ENCODE results near the gene SDK1. TPM values are rescaled to one million over a fixed set of nuclear protein-coding genes. Genes with fewer than 3 reads are reported as not detected.

The SDK1 gene
- total RNA-seq, 1 experiment from 2014 or later = 9.3 TPM

DNA sequence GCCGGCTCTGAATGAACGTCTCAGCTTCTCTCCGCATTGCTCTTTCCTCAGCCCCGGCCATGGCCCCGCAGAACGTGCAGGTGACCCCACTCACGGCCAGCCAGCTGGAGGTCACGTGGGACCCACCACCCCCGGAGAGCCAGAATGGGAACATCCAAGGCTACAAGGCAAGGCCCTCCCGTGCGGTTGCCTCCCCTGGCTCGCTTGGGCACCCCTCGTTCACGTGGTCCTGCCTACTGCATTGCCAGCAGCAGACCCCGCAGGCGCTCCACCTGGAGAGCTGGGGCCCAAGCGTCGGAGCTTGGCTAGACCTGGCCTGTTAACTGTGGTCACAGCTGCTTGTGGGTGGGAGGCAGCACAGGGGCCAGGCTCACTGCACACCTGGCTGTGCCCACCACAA, 904.8 kb downstream of the SDK1 start (continued):
- TF ChIP-seq, protein P1, sequence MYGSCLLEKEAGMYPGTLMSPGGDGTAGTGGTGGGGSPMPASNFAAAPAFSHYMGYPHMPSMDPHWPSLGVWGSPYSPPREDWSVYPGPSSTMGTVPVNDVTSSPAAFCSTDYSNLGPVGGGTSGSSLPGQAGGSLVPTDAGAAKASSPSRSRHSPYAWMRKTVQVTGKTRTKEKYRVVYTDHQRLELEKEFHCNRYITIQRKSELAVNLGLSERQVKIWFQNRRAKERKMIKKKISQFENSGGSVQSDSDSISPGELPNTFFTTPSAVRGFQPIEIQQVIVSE (CRISPR knock-in tag; IDR thresholded peaks at IDR 0.05; ENCODE audit: borderline replicate concordance) = no peak
- TF ChIP-seq, protein P2, sequence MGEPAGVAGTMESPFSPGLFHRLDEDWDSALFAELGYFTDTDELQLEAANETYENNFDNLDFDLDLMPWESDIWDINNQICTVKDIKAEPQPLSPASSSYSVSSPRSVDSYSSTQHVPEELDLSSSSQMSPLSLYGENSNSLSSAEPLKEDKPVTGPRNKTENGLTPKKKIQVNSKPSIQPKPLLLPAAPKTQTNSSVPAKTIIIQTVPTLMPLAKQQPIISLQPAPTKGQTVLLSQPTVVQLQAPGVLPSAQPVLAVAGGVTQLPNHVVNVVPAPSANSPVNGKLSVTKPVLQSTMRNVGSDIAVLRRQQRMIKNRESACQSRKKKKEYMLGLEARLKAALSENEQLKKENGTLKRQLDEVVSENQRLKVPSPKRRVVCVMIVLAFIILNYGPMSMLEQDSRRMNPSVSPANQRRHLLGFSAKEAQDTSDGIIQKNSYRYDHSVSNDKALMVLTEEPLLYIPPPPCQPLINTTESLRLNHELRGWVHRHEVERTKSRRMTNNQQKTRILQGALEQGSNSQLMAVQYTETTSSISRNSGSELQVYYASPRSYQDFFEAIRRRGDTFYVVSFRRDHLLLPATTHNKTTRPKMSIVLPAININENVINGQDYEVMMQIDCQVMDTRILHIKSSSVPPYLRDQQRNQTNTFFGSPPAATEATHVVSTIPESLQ (CRISPR knock-in tag; IDR thresholded peaks at IDR 0.05) = no peak
- no peak for TF ChIP-seq CREB1 (CRISPR knock-in tag; IDR thresholded peaks at IDR 0.05)
- TF ChIP-seq, protein P3, sequence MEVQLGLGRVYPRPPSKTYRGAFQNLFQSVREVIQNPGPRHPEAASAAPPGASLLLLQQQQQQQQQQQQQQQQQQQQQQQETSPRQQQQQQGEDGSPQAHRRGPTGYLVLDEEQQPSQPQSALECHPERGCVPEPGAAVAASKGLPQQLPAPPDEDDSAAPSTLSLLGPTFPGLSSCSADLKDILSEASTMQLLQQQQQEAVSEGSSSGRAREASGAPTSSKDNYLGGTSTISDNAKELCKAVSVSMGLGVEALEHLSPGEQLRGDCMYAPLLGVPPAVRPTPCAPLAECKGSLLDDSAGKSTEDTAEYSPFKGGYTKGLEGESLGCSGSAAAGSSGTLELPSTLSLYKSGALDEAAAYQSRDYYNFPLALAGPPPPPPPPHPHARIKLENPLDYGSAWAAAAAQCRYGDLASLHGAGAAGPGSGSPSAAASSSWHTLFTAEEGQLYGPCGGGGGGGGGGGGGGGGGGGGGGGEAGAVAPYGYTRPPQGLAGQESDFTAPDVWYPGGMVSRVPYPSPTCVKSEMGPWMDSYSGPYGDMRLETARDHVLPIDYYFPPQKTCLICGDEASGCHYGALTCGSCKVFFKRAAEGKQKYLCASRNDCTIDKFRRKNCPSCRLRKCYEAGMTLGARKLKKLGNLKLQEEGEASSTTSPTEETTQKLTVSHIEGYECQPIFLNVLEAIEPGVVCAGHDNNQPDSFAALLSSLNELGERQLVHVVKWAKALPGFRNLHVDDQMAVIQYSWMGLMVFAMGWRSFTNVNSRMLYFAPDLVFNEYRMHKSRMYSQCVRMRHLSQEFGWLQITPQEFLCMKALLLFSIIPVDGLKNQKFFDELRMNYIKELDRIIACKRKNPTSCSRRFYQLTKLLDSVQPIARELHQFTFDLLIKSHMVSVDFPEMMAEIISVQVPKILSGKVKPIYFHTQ (CRISPR knock-in tag; IDR thresholded peaks at IDR 0.05) = no peak
- TF ChIP-seq, protein P4, sequence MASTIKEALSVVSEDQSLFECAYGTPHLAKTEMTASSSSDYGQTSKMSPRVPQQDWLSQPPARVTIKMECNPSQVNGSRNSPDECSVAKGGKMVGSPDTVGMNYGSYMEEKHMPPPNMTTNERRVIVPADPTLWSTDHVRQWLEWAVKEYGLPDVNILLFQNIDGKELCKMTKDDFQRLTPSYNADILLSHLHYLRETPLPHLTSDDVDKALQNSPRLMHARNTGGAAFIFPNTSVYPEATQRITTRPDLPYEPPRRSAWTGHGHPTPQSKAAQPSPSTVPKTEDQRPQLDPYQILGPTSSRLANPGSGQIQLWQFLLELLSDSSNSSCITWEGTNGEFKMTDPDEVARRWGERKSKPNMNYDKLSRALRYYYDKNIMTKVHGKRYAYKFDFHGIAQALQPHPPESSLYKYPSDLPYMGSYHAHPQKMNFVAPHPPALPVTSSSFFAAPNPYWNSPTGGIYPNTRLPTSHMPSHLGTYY (CRISPR knock-in tag; IDR thresholded peaks at IDR 0.05) = no peak

DNA sequence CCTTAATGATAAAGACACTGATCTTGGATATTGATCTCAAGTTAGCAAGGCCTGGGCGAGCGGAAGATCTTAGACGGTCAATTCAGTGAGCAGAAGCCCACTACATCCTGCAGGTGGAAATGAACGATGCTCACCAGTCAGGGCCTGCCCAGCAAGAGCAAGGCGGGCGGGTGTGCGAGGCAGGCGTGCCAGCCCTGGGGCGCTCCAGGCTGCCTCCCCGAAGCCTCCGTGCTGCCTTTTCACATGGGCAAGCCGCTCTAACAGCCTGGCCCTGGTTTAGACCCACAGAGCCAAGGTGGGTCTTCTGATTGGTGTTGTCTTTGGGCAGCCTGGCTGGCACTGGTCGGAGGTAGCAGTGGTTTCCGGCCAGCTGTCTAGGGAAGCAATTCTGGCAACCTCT, 906.0 kb downstream of the SDK1 start:
- ATAC-seq (no peak), DNase-seq (ENCODE audit: low spot score) (no peak)
- ChIA-PET POLR2A (no interaction called here), CTCF (interaction anchor here (1.0 to 1.3 kb wide), 3 partner anchors 20 to 425 kb away, joined by 3 to 7 read pairs (median 3); no protein-coding TSS in a partner anchor)
- Mint-ChIP-seq H3K27ac (no peak overlapping the region), H3K9me3 (no peaks in the 10 kb centered on the region), H3K27me3 (ENCODE audit: low read depth) (no peaks in the 10 kb centered on the region), H3K36me3 (no peaks in the 10 kb centered on the region), H3K4me3 (no peak overlapping the region), H3K4me1 (no peaks in the 10 kb centered on the region)
- TF ChIP-seq PRRX2 (CRISPR knock-in tag; IDR thresholded peaks at IDR 0.05) = no peak
- TF ChIP-seq, protein P5, sequence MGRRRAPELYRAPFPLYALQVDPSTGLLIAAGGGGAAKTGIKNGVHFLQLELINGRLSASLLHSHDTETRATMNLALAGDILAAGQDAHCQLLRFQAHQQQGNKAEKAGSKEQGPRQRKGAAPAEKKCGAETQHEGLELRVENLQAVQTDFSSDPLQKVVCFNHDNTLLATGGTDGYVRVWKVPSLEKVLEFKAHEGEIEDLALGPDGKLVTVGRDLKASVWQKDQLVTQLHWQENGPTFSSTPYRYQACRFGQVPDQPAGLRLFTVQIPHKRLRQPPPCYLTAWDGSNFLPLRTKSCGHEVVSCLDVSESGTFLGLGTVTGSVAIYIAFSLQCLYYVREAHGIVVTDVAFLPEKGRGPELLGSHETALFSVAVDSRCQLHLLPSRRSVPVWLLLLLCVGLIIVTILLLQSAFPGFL (CRISPR knock-in tag; IDR thresholded peaks at IDR 0.05; ENCODE audit: borderline replicate concordance) = no peak
- TF ChIP-seq, protein P6, sequence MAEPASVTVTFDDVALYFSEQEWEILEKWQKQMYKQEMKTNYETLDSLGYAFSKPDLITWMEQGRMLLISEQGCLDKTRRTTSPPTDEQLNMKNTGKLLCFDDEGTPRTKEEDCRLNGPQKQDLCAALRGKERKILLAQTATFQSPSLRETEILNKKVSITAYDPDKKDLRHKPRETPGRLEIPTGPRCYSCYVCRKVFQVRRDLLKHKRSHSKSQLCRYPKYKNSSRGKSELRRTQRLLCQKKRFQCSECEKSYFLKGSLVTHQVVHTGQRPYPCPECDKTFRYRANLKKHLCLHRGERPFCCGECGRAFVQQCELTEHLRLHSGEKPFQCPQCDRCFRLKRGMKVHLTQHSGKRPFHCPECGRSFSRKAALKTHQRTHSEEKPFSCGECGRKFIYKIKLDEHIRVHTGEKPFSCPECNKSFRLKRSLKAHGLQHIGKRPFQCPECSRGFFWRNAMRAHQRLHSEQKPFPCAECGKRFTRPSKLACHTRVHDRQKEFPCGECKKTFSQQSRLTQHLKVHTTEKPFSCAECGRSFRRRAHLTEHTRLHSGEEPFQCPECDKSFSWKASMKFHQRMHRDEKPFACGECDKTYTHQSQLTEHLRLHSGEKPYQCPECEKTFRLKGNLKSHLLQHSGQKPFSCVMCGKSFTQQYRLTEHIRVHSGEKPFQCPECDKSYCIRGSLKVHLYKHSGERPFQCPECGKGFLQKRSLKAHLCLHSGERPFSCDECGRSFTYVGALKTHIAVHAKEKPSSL (CRISPR knock-in tag; conservative IDR thresholded peaks at IDR 0.05) = no peak
- TF ChIP-seq GRHL2 (CRISPR knock-in tag; IDR thresholded peaks at IDR 0.05; ENCODE audit: insufficient replicate concordance, severe bottlenecking) = no peak
- TF ChIP-seq OVOL2 (CRISPR knock-in tag; IDR thresholded peaks at IDR 0.05; ENCODE audit: borderline replicate concordance) = no peak
- TF ChIP-seq, protein P7, sequence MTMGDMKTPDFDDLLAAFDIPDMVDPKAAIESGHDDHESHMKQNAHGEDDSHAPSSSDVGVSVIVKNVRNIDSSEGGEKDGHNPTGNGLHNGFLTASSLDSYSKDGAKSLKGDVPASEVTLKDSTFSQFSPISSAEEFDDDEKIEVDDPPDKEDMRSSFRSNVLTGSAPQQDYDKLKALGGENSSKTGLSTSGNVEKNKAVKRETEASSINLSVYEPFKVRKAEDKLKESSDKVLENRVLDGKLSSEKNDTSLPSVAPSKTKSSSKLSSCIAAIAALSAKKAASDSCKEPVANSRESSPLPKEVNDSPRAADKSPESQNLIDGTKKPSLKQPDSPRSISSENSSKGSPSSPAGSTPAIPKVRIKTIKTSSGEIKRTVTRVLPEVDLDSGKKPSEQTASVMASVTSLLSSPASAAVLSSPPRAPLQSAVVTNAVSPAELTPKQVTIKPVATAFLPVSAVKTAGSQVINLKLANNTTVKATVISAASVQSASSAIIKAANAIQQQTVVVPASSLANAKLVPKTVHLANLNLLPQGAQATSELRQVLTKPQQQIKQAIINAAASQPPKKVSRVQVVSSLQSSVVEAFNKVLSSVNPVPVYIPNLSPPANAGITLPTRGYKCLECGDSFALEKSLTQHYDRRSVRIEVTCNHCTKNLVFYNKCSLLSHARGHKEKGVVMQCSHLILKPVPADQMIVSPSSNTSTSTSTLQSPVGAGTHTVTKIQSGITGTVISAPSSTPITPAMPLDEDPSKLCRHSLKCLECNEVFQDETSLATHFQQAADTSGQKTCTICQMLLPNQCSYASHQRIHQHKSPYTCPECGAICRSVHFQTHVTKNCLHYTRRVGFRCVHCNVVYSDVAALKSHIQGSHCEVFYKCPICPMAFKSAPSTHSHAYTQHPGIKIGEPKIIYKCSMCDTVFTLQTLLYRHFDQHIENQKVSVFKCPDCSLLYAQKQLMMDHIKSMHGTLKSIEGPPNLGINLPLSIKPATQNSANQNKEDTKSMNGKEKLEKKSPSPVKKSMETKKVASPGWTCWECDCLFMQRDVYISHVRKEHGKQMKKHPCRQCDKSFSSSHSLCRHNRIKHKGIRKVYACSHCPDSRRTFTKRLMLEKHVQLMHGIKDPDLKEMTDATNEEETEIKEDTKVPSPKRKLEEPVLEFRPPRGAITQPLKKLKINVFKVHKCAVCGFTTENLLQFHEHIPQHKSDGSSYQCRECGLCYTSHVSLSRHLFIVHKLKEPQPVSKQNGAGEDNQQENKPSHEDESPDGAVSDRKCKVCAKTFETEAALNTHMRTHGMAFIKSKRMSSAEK (CRISPR knock-in tag; IDR thresholded peaks at IDR 0.05; ENCODE audit: borderline replicate concordance) = no peak
- TF ChIP-seq, protein P8, sequence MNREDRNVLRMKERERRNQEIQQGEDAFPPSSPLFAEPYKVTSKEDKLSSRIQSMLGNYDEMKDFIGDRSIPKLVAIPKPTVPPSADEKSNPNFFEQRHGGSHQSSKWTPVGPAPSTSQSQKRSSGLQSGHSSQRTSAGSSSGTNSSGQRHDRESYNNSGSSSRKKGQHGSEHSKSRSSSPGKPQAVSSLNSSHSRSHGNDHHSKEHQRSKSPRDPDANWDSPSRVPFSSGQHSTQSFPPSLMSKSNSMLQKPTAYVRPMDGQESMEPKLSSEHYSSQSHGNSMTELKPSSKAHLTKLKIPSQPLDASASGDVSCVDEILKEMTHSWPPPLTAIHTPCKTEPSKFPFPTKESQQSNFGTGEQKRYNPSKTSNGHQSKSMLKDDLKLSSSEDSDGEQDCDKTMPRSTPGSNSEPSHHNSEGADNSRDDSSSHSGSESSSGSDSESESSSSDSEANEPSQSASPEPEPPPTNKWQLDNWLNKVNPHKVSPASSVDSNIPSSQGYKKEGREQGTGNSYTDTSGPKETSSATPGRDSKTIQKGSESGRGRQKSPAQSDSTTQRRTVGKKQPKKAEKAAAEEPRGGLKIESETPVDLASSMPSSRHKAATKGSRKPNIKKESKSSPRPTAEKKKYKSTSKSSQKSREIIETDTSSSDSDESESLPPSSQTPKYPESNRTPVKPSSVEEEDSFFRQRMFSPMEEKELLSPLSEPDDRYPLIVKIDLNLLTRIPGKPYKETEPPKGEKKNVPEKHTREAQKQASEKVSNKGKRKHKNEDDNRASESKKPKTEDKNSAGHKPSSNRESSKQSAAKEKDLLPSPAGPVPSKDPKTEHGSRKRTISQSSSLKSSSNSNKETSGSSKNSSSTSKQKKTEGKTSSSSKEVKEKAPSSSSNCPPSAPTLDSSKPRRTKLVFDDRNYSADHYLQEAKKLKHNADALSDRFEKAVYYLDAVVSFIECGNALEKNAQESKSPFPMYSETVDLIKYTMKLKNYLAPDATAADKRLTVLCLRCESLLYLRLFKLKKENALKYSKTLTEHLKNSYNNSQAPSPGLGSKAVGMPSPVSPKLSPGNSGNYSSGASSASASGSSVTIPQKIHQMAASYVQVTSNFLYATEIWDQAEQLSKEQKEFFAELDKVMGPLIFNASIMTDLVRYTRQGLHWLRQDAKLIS (CRISPR knock-in tag; IDR thresholded peaks at IDR 0.05; ENCODE audit: borderline replicate concordance) = no peak
- TF ChIP-seq GABPB1 (CRISPR knock-in tag; IDR thresholded peaks at IDR 0.05) = no peak
- TF ChIP-seq TEAD1 (CRISPR knock-in tag; IDR thresholded peaks at IDR 0.05) = no peak
- TF ChIP-seq NFYB (CRISPR knock-in tag; conservative IDR thresholded peaks at IDR 0.05; ENCODE audit: low read depth) = no peak
- TF ChIP-seq CREM (CRISPR knock-in tag; IDR thresholded peaks at IDR 0.05) = no peak

Data from WTC11 (cell line).